Measurements from ENCODE around the gene DNMT3A. TPM values are rescaled to one million over a fixed set of nuclear protein-coding genes. Genes with fewer than 3 reads are reported as not detected.

DNMT3A gene
- total RNA-seq, 2 donors from 2014 or later, result 27.3 to 27.8 TPM

DNA sequence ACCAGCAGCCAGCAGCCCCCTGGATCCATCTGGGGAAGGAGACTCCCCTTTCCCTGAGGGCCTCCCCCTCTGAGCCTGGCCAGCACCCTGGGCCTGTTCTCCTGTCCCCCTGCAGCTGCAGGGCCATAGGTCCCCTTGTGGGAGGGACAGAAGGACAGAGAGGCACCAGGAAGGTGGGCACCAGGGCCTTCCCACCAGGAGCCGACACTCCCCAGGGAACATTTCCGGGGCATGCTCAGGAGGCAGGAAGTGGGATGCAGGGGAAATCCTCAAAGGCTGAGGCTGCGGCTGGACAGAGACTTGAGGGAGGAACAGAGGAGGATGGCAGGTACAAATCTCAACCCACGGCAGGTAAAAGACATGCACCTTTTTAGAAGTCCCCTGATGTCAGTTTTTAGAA is 14.4 kb upstream of the DNMT3A start:
- intact Hi-C loops (cut with DNase I, micrococcal nuclease), result no loop called here
- ATAC-seq (no peak), DNase-seq (no peak)

DNA sequence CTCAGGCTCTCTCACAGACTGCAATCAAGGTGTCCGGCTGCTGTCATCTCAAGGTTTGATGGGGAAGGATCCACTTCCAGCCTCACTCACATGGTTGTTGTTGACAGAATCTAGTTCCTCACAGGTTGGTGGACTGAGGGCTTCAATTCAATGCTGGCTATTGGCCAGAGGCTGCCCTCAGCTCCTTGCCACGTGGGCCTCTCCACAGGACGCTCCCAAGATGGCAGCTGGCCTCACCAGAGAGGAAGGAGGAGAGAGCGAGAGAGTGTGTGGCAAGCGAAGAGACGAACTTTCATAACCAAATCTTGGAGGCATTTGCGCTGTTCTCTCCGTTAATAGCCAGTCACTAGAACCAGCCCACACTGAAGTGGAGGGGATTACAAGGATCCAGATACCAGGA is 13.5 kb upstream of the DNMT3A start:
- intact Hi-C loops (cut with DNase I, micrococcal nuclease), result no loop called here

DNA sequence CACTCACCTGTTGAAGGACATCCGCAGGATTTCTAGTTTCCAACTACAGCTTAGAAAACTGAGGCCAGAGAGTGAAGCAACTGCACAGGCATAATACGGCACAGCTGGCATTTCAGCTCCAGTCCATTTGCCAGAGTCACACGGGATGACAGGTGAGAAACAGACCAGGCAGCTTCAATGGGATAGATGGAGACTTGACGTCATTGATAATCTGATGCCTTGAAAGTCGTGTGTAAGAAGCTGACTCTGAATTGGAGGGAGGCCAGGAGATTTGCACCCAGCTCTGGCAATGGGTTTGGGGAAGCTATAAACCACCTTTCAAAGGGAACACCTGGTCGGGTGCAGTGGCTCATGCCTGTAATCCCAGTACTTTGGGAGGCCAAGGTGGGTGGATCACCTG is 12.4 kb upstream of the DNMT3A start:
- ATAC-seq (no peak), DNase-seq (no peak)
- intact Hi-C loops (cut with DNase I, micrococcal nuclease), result no loop called here

More for the DNA sequence above, 13.5 kb upstream of the DNMT3A start:
- DNase-seq (no peak), ATAC-seq (no peak)

DNA sequence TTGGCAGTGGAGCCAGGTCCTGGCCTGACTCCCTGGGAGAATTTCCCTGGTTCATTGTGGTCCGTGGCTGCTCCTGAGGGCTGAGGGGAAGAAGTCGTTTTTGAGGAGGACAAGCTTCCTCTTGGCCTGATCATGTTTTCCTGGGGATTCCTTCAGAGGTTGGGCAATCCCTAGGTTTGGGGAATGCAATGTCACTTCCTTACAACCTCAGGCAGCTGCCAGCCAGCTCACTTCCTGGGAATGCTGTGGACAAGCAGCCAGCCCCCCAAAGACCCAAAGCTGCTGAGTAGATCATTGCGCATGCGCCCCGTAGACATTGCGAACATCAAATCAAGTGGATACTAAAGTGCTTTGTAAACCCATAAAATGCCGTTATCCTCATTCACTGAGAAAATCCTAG is 7.7 kb upstream of the DNMT3A start:
- intact Hi-C loops (cut with DNase I, micrococcal nuclease), result no loop called here
- no peak for ATAC-seq
- no peak for DNase-seq

DNA sequence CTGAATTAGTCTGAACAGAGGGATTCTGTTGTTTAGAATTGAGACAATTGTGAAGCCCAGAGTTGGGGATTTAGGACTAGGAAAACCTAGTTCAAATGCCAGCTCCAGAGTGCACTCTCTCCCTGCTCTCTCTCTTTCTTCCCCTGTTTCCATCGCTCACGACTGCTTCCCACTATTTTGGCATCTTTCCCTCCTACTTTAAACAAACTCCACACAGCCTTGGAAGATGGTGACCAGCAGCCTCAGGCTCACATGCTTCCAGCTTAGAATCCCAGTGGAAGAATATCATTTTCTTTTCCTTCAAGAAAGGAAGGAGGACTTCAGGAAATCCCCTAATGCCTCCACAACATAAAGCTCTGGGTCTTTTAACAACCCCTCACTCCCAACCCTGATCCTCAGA is 6.1 kb upstream of the DNMT3A start:
- DNase-seq, result no peak
- intact Hi-C loops (cut with DNase I, micrococcal nuclease), result no loop called here
- no peak for ATAC-seq

DNA sequence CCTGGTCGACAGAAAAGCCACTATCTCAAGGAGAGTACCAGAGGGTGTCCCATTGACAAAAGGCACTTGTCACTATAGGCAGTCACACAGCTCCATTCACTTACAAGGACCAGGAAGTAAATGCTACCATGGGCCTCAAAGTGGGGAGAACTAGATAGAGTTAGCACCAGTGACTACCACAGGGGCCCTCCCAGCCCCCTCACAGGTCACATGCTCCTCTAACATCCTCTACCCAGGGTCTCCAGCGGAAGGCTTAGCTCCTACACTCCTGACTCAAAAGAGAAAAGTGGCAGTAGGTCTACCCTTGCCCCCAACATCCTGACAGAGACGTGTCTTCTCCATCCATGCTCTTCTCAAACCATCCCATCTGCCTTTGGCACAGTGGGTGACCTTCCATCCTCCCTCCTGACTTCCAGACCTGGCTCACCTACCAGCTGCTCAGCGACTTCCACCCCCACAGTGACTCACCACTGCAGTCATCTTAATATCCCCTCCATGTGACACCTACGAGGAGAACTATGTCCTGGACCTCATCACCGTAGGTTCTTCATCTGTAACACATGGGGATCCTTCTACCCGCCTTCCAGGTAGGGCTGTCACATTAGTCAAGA is 5.6 kb upstream of the DNMT3A start:
- intact Hi-C loops (cut with DNase I, micrococcal nuclease), result no loop called here
- DNase-seq (no peak), ATAC-seq (no peak)

DNA sequence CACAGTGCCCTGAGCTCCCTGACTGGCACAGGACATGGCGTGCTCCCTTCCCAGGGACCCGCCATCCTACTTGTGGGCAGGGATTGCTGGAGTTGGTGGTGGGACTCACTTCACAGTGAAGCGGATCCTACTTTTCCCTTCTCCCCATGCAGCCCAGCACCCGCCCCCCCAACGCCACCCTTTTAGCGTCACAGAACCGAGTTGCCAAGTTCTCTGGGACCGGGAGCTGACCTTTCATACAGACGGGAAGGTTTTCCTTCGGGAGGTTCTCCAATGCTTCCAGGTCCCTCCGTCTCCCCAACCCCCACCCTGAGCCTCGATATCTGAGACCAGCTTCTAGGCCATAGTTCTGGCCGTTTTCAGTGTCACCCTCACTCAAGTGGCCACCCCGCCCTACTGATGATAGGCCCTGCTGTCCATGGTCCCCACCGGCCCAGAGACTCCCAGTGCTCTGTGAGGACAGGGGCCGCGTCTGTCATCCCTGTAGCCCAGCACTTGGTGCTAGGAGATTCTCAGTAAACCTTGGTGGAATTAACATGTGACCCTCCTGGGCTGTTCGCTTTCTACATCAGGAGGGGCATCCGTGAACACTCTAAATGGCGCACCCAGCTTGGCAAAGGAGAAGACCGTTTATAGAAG is 1.6 kb upstream of the DNMT3A start:
- intact Hi-C loops (cut with DNase I, micrococcal nuclease), result no loop called here
- ATAC-seq, result no peak

DNA sequence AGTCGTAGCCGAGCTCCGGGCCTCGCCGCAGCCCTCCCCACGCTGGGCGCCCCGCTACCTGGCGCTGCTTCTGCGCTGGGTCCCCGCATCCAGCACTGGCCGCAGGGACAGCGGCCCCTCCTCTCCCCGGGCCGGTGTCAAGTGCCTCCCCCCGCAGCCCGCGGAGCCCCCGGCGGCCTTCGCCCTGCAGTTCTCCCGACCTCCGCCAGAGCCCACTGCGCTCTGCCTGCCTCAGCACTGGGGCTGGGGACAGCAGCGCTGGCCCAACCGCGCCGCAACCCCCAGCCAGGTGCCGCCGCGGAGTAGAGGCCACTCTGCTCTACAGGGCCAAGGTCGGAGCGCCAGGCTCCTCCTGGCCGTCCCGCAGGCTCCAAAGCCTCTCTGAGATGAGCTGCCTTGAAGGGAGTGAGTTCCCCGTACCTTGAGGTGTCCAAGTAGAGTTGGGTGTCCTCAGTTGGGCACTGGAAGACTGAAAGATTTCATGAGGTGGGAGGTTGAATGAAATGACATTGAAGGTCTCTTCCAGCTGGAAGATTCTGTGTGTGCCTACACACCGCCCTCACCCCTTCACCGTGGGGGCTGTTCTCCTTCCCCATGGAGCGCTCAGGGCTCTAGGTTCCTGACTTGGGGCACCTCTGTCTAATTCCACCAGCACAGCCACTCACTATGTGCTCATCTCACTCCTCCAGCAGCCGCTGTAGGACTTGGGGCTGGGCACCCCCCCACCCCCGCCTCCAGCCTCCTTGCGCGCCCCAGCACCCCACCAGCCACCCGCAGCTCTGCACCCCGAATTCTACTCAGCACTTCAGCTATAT is 854 bp upstream of the DNMT3A start:
- intact Hi-C loops (cut with DNase I, micrococcal nuclease), result no loop called here
- ATAC-seq (peak; percentile 81), DNase-seq (peak; percentile 81 to 83)

More for the DNA sequence above, 1.6 kb upstream of the DNMT3A start:
- DNase-seq, result no peak

DNA sequence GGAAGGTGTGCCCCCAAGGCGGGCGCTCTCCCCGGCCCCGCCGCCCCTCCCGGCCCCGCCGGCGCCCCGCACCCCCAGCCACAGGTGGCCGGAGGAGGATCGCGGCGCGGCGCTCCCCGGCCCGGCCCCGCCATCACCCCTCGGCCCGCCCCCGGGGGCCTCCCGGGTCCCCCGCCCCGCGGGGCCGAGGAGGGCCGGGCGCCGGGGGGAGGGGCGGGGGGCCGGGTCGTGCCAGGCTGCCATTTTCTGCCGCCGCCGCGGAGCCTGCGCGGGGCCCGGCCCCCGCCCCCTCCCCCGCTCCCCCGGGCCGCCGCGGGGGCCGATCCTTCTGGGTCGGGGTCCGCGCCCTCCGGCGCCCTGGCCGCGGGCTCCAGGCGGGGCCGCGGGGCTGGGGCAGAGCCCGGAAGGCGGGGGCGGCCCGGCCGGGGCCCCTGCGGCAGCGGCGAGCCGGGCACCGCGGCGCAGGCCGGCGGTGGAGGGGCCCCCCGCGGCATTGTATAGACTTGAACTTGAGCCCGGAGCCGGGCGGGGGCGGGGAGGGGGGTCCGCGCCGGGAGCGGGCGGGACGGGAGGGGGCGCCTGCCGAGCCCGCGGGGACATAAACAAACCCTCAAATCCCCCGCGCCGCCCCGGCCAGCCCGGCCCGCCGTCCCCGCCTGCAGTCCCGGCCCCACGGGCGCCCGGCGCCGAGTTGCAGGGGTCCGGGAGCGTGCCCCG is 556 bp downstream of the DNMT3A start:
- no peak for ATAC-seq
- DNase-seq, result peak in 1 of 2 donors; percentile 57
- intact Hi-C loops (cut with DNase I, micrococcal nuclease), result no loop called here

GRCh38 chr2:25340181-25340921 is 1.4 kb downstream of the DNMT3A start:
- peak; percentile 59 to 75 for DNase-seq
- intact Hi-C loops (cut with DNase I, micrococcal nuclease), result no loop called here
- peak; percentile 50 for ATAC-seq

DNA sequence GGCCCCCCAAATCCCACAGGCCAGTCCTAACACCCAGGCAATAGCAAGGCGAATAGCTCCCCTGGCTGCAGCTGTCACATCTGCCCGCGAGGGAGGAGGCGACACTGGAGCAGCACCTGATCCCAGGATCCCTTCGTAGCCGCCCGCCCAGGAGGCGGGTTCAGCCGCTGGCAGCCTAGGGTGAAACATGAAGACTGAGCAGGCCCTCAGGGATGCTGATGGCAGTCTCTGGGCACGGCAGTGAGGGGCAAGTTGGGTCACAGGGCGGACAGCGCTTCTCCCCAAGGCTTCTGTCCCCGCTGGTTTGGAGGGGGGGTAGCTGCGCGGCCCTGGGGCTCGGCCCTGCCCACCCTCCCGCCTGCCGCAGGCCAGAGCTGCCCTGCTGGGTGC is 1.9 kb downstream of the DNMT3A start:
- peak; percentile 64 to 77 for DNase-seq
- peak; percentile 63 for ATAC-seq
- intact Hi-C loops (cut with DNase I, micrococcal nuclease), result no loop called here

DNA sequence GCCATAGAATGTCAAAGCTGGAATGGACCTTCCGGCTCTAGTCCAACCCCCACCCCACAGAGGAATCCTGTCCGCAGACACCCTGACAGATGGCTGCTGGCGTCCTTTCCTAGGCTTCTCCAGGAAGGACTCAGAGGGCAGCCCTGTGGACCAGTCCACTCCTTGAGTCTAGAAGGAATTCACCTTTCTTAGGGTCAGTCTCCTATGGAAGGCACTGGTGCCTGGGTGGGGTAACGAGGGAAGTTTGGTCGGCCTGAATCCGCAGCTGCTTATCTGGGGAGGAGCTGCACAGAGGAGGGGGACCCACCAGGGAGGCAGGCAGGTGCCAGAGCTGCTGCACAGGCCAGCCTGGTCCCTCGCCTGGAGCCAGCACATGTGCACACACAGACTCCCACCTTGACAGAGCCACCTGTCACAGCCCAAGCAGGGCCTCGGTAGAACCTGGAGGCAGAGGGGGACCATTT is 2.5 kb downstream of the DNMT3A start:
- no peak for DNase-seq
- intact Hi-C loops (cut with DNase I, micrococcal nuclease), result no loop called here
- ATAC-seq, result no peak

- DNase-seq, result no peak
- intact Hi-C loops (cut with DNase I, micrococcal nuclease), result no loop called here
- ATAC-seq, result no peak
Observed at GRCh38 chr2:25338401-25338800, 3.3 kb downstream of the DNMT3A start.

DNA sequence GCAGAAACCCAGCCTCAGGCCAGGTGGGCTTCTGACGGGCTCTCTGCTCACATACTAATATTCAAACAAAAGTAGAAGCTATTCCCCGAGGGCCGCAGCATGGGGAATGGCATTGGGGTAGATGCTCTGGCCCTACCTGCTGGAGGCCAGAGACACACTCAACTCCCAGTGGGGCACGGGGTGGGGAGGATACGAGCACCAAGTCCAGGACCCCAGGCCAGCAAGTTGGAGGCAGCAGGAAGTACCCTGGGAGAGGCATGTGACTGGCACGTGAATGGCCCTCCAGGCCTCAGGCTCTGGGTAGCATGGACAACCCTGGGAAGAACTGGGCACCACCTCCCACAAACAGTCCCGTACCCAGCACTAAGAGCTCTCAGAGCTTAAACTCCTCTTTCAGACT is 3.8 kb downstream of the DNMT3A start:
- intact Hi-C loops (cut with DNase I, micrococcal nuclease), result no loop called here
- ATAC-seq, result no peak

DNA sequence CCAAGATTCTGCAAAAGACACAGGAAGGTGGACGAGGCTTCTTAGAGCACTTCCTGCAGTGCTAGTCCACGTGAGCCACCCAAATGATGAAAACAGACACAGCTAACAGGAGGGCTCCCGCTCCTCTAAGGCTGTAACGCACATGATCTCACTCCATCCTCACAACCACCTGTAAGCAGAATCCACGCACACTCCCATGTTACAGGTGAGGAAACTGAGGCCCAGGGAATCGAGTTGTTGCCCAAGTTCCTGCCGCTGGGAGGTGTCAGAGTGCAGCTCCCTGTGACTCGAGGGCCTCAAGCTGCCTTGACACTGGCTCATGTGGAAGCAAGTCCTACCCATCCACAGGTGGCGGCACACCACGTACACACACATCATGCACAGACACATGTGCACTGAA is 4.4 kb downstream of the DNMT3A start:
- ATAC-seq, result no peak
- no peak for DNase-seq
- intact Hi-C loops (cut with DNase I, micrococcal nuclease), result no loop called here

More for the DNA sequence above, 3.8 kb downstream of the DNMT3A start:
- DNase-seq, result no peak

- ATAC-seq, result no peak
- intact Hi-C loops (cut with DNase I, micrococcal nuclease), result no loop called here
- no peak for DNase-seq
Observed at GRCh38 chr2:25336383-25336841, 5.3 kb downstream of the DNMT3A start.

- DNase-seq (no peak), ATAC-seq (no peak)
- intact Hi-C loops (cut with DNase I, micrococcal nuclease), result no loop called here
Observed at GRCh38 chr2:25335971-25336370, 5.8 kb downstream of the DNMT3A start.

- intact Hi-C loops (cut with DNase I, micrococcal nuclease), result no loop called here
- ATAC-seq (no peak), DNase-seq (no peak)
Observed at GRCh38 chr2:25335204-25335603, 6.5 kb downstream of the DNMT3A start.

GRCh38 chr2:25334482-25334881 is 7.2 kb downstream of the DNMT3A start:
- intact Hi-C loops (cut with DNase I, micrococcal nuclease), result no loop called here
- DNase-seq (no peak), ATAC-seq (no peak)
